22Rv1 (cell line): ENCODE results near the gene DDIAS.

Experiments used
- H3K27ac ChIP-seq: fragments of 450-650 bp; 2 replicates; pipeline ENCODE4 v1.5.1; 2017
- ZFX ChIP-seq: fragments of 450-650 bp; IDR thresholded peaks from 2 replicates; pipeline ENCODE4 v1.6.1; 2017; ENCODE audit warnings: antibody characterized with exemption, borderline replicate concordance
- TF ChIP-seq, protein P1 (sequence below): fragments of 450-650 bp; IDR thresholded peaks from 2 replicates; pipeline ENCODE4 v1.5.1; 2017; ENCODE audit warnings: mild to moderate bottlenecking

Gene DDIAS

DNA sequence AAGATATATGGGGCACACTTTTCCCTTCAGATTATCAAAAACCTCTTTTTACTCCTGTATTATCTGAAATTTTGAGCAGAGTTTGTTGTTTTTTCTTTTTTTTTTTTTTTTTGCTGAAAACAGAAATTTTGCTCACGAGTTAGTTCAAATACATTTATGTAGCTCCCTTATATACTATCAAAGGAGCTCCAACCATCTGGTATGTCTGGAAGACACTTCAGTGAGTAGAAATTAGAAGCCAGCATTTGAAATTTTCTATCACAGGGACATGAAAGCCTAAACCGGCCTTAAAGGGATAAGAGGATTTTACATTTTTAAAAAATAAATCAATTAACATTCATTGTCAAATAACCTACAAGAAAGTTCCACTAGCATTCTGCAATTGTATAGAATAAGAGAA lies 73.3 kb downstream of the DDIAS start:
- no peak overlapping the region for H3K27ac ChIP-seq
- TF ChIP-seq, protein P1, sequence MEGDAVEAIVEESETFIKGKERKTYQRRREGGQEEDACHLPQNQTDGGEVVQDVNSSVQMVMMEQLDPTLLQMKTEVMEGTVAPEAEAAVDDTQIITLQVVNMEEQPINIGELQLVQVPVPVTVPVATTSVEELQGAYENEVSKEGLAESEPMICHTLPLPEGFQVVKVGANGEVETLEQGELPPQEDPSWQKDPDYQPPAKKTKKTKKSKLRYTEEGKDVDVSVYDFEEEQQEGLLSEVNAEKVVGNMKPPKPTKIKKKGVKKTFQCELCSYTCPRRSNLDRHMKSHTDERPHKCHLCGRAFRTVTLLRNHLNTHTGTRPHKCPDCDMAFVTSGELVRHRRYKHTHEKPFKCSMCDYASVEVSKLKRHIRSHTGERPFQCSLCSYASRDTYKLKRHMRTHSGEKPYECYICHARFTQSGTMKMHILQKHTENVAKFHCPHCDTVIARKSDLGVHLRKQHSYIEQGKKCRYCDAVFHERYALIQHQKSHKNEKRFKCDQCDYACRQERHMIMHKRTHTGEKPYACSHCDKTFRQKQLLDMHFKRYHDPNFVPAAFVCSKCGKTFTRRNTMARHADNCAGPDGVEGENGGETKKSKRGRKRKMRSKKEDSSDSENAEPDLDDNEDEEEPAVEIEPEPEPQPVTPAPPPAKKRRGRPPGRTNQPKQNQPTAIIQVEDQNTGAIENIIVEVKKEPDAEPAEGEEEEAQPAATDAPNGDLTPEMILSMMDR: no peak

DNA sequence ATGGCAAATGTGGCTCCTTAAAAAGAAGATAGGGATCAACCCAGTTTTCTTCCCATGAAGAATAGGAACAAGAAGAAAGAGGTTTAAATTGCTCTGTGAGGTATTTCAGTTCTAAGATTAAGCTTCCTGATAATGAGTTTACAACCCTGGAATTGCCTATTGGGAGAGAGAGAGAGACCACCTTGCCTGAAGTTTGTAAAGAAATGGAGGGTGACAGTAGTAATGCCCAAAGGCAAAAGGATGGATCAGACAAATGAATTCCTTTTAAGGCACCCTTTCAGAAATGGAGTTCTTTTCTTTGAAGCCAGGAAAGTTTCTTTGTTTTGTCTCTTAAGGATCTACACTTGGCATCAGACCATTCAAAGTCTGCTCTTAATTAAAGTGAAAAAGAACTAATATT lies 74.3 kb downstream of the DDIAS start:
- no peak overlapping the region for H3K27ac ChIP-seq
- TF ChIP-seq, protein P1: no peak
- no peak for TF ChIP-seq ZFX

- TF ChIP-seq, protein P1: no peak
- TF ChIP-seq ZFX: no peak
- no peak overlapping the region for H3K27ac ChIP-seq
Measured at GRCh38 chr11:82976786-82977185, 75.2 kb downstream of the DDIAS start.

DNA sequence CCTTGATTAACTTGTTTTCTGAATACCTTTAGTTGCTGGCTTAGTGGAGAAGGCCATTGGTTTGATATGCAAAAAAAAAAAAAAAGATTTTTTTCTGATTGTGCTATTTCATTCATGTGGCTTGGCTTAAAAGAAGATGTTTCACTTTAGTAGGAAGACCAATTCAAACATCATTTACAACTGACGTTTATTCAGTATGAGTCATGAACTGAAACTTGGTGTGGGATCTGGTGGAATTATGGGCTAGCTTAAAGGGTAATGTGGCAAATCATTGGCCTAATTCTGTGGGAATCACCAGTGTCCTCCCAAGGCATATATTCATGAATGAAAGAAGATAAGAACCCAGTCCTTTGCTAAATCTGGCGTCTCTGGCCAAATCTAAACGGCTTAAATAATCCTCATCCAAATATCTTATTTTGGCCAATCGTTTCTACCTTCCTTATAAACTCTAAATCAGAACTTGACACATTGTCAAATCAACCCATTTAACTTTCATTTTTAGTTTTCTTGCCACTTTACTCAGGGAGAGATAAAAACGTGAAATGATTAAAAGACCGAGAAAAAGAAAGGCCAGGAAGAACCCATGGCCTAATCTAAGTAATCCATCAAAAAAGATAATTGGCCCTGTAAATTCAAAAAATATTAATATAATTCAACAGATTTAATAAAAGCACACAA lies 77.0 kb downstream of the DDIAS start:
- TF ChIP-seq ZFX: no peak
- no peak overlapping the region for H3K27ac ChIP-seq

DNA sequence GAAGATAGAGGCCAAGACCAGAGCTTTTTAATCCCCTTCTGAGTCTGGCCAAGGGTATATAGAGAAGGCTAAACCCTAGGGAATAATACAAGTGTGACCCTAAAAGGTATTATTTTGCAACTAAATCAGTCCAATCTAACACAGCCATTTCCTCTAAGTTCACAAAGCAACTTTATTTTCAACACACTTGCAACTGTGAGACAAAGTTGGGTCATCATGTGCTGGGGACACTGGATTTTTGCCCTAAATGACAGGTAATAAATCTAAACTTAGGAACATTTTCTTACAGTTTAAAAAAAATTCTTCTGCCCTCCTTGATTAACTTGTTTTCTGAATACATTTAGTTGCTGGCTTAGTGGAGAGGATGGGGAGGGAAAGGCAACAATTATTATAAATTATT lies 78.3 kb downstream of the DDIAS start:
- H3K27ac ChIP-seq: no peak overlapping the region
- TF ChIP-seq, protein P1: no peak
- TF ChIP-seq ZFX: no peak

DNA sequence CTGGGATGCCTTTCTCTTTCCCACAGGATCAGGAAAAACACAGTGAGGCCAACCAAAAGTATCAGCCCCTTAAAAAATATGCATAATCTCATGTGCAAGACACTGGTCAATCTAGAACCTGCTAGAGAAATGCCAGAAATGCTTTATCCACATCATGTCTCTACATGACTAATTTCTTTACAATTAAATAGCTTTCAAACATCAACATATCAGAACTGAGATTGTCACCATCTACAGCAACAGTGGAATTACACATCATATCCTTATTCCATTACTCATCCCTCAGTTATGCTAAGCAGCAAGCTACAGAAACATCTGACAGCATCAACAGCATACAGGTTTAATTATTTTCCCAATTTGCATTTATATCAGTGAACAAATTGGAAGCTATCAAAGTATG lies 78.8 kb downstream of the DDIAS start:
- TF ChIP-seq, protein P1: no peak
- no peak for TF ChIP-seq ZFX
- H3K27ac ChIP-seq: no peak overlapping the region

GRCh38 chr11:82980947-82981346 lies 79.4 kb downstream of the DDIAS start:
- H3K27ac ChIP-seq: no peak overlapping the region
- TF ChIP-seq, protein P1: no peak
- no peak for TF ChIP-seq ZFX

DNA sequence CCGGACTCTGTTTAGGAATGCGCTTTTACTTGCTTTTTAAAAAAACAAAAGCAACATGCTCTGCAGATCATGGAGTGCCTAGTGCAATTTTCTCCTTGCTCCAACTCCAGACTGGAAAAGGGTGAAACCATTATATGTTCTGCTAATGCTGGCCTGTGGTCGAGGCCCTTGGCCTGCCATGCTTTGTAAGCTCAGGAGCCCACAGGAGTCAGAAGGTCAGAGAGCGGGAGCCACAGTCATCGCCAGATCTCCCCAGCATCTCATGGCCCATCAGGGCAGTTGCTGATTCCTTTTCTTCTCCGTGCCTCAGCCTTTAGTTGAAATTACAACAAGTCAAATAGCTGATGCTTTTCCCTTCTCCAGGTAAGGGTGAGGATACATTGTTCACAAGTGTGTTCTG lies 80.3 kb downstream of the DDIAS start:
- TF ChIP-seq, protein P1: no peak
- no peak for TF ChIP-seq ZFX
- H3K27ac ChIP-seq: no peak overlapping the region
